Esophagus muscularis mucosa (tissue), 4 donors: Measurements from ENCODE around the gene TAS2R40. TPM values are rescaled to one million over a fixed set of nuclear protein-coding genes. Genes with fewer than 3 reads are reported as not detected.

Experiments
- DNase-seq: peaks from one replicate; pipeline ENCODE4 v3.0.0-alpha.2; 2017; ENCODE audit errors: extremely low spot score
- H3K27ac ChIP-seq, 4 donors: fragments of 200-600 bp; sonication (generic); replicated peaks in 1 of 4; 1 replicate in 3 of 4; 2 replicates in 1 of 4; pipeline ENCODE4 v1.5.1; 2016 to 2019; ENCODE audit warnings: mild to moderate bottlenecking in 1 of 4
- H3K27me3 ChIP-seq, 4 donors: fragments of 200-600 bp; sonication (generic); one replicate each; pipeline versions ENCODE4 v1.5.1 to v1.6.0; 2016 to 2019
- H3K36me3 ChIP-seq, 4 donors: fragments of 200-600 bp; sonication (generic); one replicate each; pipeline ENCODE4 v1.5.1; 2016 to 2019
- H3K4me1 ChIP-seq, 4 donors: fragments of 200-600 bp; sonication (generic); one replicate each; pipeline ENCODE4 v1.5.1; 2016 to 2019
- H3K4me3 ChIP-seq, 4 donors: fragments of 200-600 bp; sonication (generic); 1 replicate in 2 of 4; 2 replicates in 2 of 4; pipeline ENCODE4 v1.5.1; 2016 to 2019; ENCODE audit warnings: mild to moderate bottlenecking in 4 of 4, moderate library complexity in 1 of 4
- H3K9me3 ChIP-seq, 4 donors: fragments of 200-600 bp; sonication (generic); 1 replicate in 3 of 4; 2 replicates in 1 of 4; pipeline ENCODE4 v1.5.1; 2016 to 2019
- CTCF ChIP-seq, 3 experiments: fragments of 200-600 bp in 2 of 3; fragments of 450-650 bp in 1 of 3; sonication (generic) in 2 of 3; IDR thresholded peaks; one replicate each; pipeline ENCODE4 v1.5.1; 2017 to 2019; ENCODE audit warnings: antibody characterized with exemption in 3 of 3, mild to moderate bottlenecking in 2 of 3, moderate library complexity in 1 of 3
- EP300 ChIP-seq: sonication (generic); formaldehyde crosslinking; IDR thresholded peaks from one replicate; pipeline ENCODE4 v1.6.1; 2017; ENCODE audit warnings: antibody characterized with exemption
- POLR2A ChIP-seq: fragments of 450-650 bp; IDR thresholded peaks from one replicate; pipeline ENCODE4 v1.6.1; 2017; ENCODE audit warnings: antibody characterized with exemption, moderate library complexity, mild to moderate bottlenecking, low read depth
- POLR2AphosphoS5 ChIP-seq, 2 donors: sonication (generic); formaldehyde crosslinking; IDR thresholded peaks; one replicate each; pipeline ENCODE4 v1.6.1; 2017; ENCODE audit warnings: antibody characterized with exemption in 2 of 2
- WGBS: methylation state at CpG from one replicate; pipeline ENCODE4 v1.1.5; 2018; 5-methylcytosine and 5-hydroxymethylcytosine counted together
- intact Hi-C: fragments of 100-400 bp; cut with DNase I; formaldehyde crosslinking; loops from one replicate; pipeline ENCODE4 v1.15.1; 2023
- total RNA-seq, 4 donors: library from RNA; depleted of rRNA; stranded (reverse); fragments of >200 nt; gene quantifications; one replicate each; pipeline versions ENCODE4 v1.1.0 to v1.2.1, GENCODE V29; 2016

The TAS2R40 gene
- total RNA-seq, 4 donors from 2014 or later, result not detected

GRCh38 chr7:143222782-143223181, 945 bp downstream of the TAS2R40 start:
- Histone ChIP-seq H3K27ac (no peak overlapping the region), H3K36me3 (no peaks in the 10 kb centered on the region), H3K4me3 (no peak overlapping the region), H3K4me1 (peaks cover 0 to 8% (median 6%) of the 10 kb centered on the region in 4 donors), H3K27me3 (peaks cover 0 to 2% (median 0%) of the 10 kb centered on the region in 4 donors), H3K9me3 (no peaks in the 10 kb centered on the region)
- intact Hi-C loops, result no loop called here
- TF ChIP-seq POLR2A, result no peak
- TF ChIP-seq EP300, result no peak
- no peak for TF ChIP-seq CTCF (IDR thresholded peaks at IDR 0.05)
- TF ChIP-seq POLR2AphosphoS5 (IDR thresholded peaks at IDR 0.05), result no peak
- WGBS, result 75% methylated on average over 7 of the region's 7 CpGs
- no peak for DNase-seq

GRCh38 chr7:143223784-143224183, 1.9 kb downstream of the TAS2R40 start:
- no peaks in the 10 kb centered on the region for H3K9me3 ChIP-seq
- intact Hi-C loops, result no loop called here
- no peak overlapping the region for H3K4me3 ChIP-seq
- no peaks in the 10 kb centered on the region for H3K36me3 ChIP-seq
- peaks cover 0 to 2% (median 0%) of the 10 kb centered on the region in 4 donors for H3K27me3 ChIP-seq
- no peak for DNase-seq
- peaks cover 0 to 12% (median 9%) of the 10 kb centered on the region in 4 donors for H3K4me1 ChIP-seq
- TF ChIP-seq EP300 (no peak), POLR2AphosphoS5 (IDR thresholded peaks at IDR 0.05) (no peak), CTCF (IDR thresholded peaks at IDR 0.05) (no peak), POLR2A (no peak)
- no peak overlapping the region for H3K27ac ChIP-seq
- 78% methylated on average over 4 of the region's 4 CpGs for WGBS

GRCh38 chr7:143225047-143225446, 3.2 kb downstream of the TAS2R40 start:
- intact Hi-C loops, result no loop called here
- no peak for DNase-seq
- Histone ChIP-seq H3K36me3 (no peaks in the 10 kb centered on the region), H3K4me1 (peaks cover 0 to 15% (median 9%) of the 10 kb centered on the region in 4 donors), H3K9me3 (no peaks in the 10 kb centered on the region), H3K27me3 (no peaks in the 10 kb centered on the region), H3K27ac (no peak overlapping the region), H3K4me3 (no peak overlapping the region)
- WGBS, result 85% methylated on average over 5 of the region's 5 CpGs
- TF ChIP-seq CTCF (IDR thresholded peaks at IDR 0.05) (no peak), POLR2A (no peak), EP300 (no peak), POLR2AphosphoS5 (IDR thresholded peaks at IDR 0.05) (no peak)

GRCh38 chr7:143227806-143228205, 6.0 kb downstream of the TAS2R40 start:
- WGBS, result 32% methylated on average over 1 of the region's 1 CpG
- no peaks in the 10 kb centered on the region for H3K27me3 ChIP-seq
- TF ChIP-seq EP300, result no peak
- TF ChIP-seq POLR2A, result no peak
- no peak for TF ChIP-seq CTCF (IDR thresholded peaks at IDR 0.05)
- TF ChIP-seq POLR2AphosphoS5 (IDR thresholded peaks at IDR 0.05), result no peak
- DNase-seq, result no peak
- peaks cover 0 to under 1% (median 0%) of the 10 kb centered on the region in 4 donors for H3K9me3 ChIP-seq
- no peak overlapping the region for H3K4me3 ChIP-seq
- H3K36me3 ChIP-seq, result no peaks in the 10 kb centered on the region
- intact Hi-C loops, result no loop called here
- H3K27ac ChIP-seq, result no peak overlapping the region
- H3K4me1 ChIP-seq, result peaks cover 0 to 15% (median 9%) of the 10 kb centered on the region in 4 donors

- no peak overlapping the region for H3K27ac ChIP-seq
- intact Hi-C loops, result no loop called here
- H3K4me3 ChIP-seq, result no peak overlapping the region
- DNase-seq, result no peak
- H3K36me3 ChIP-seq, result no peaks in the 10 kb centered on the region
- TF ChIP-seq CTCF (IDR thresholded peaks at IDR 0.05) (no peak), EP300 (no peak), POLR2A (no peak), POLR2AphosphoS5 (IDR thresholded peaks at IDR 0.05) (no peak)
- H3K9me3 ChIP-seq, result peaks cover 0 to 7% (median 0%) of the 10 kb centered on the region in 4 donors
- no peaks in the 10 kb centered on the region for H3K27me3 ChIP-seq
- 58% methylated on average over 9 of the region's 9 CpGs for WGBS
- H3K4me1 ChIP-seq, result peaks cover 0 to 15% (median 9%) of the 10 kb centered on the region in 4 donors
Measured at GRCh38 chr7:143229054-143229790, 7.4 kb downstream of the TAS2R40 start.
